Measurements from ENCODE around the gene NQO2.

NQO2 gene

DNA sequence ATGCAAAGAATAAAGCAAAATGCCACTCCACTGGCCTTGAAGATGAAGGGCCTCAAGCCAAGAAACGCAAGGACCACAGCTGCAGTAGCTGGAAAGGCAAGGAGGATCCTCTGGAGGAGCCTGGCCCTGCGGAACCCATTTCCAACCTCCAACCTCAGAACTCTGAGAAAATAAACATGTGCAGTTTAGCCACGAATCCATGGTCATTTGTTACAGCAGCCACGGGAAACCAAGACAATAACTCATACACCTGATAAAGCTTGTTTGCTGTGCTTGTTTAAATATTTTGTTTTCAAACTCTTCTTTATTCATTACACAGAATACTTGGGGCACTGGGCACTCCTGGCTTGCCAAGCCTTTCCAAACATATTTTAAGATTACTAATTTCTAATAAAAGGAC, 38.8 kb upstream of the NQO2 start:
- peaks cover 4% of the 10 kb centered on the region for H3K36me3 ChIP-seq (ENCODE audit: control insufficient read depth, insufficient read depth, low read length, severe bottlenecking)
- peaks cover 43% of the 10 kb centered on the region for H3K4me1 ChIP-seq (ENCODE audit: control insufficient read depth, insufficient read depth, low read length)
- no peak for DNase-seq (ENCODE audit: low read depth)
- H3K9me3 ChIP-seq (ENCODE audit: control insufficient read depth, low read length) = no peaks in the 10 kb centered on the region
- H3K4me3 ChIP-seq (ENCODE audit: low read length) = no peak overlapping the region
- H3K9ac ChIP-seq (ENCODE audit: low read length) = no peak overlapping the region
- H3K27me3 ChIP-seq (replicated peaks; ENCODE audit: control insufficient read depth, insufficient read depth, low read length) = no peaks in the 10 kb centered on the region

GRCh38 chr6:2961506-2961905, 38.2 kb upstream of the NQO2 start:
- no peak overlapping the region for H3K9ac ChIP-seq (ENCODE audit: low read length)
- H3K4me3 ChIP-seq (ENCODE audit: low read length) = no peak overlapping the region

GRCh38 chr6:2962004-2962403, 37.7 kb upstream of the NQO2 start:
- Histone ChIP-seq H3K4me1 (ENCODE audit: control insufficient read depth, insufficient read depth, low read length) (peaks cover 42% of the 10 kb centered on the region), H3K27me3 (replicated peaks; ENCODE audit: control insufficient read depth, insufficient read depth, low read length) (no peaks in the 10 kb centered on the region), H3K4me3 (ENCODE audit: low read length) (no peak overlapping the region), H3K36me3 (ENCODE audit: control insufficient read depth, insufficient read depth, low read length, severe bottlenecking) (no peaks in the 10 kb centered on the region), H3K9me3 (ENCODE audit: control insufficient read depth, low read length) (no peaks in the 10 kb centered on the region), H3K9ac (ENCODE audit: low read length) (peak overlapping the region; percentile 52)
- no peak for DNase-seq (ENCODE audit: low read depth)

More at GRCh38 chr6:2961506-2961905, 38.2 kb upstream of the NQO2 start:
- no peaks in the 10 kb centered on the region for H3K9me3 ChIP-seq (ENCODE audit: control insufficient read depth, low read length)
- no peak for DNase-seq (ENCODE audit: low read depth)
- H3K27me3 ChIP-seq (replicated peaks; ENCODE audit: control insufficient read depth, insufficient read depth, low read length) = no peaks in the 10 kb centered on the region
- H3K36me3 ChIP-seq (ENCODE audit: control insufficient read depth, insufficient read depth, low read length, severe bottlenecking) = no peaks in the 10 kb centered on the region
- peaks cover 43% of the 10 kb centered on the region for H3K4me1 ChIP-seq (ENCODE audit: control insufficient read depth, insufficient read depth, low read length)

- no peaks in the 10 kb centered on the region for H3K36me3 ChIP-seq (ENCODE audit: control insufficient read depth, insufficient read depth, low read length, severe bottlenecking)
- peaks cover 36% of the 10 kb centered on the region for H3K4me1 ChIP-seq (ENCODE audit: control insufficient read depth, insufficient read depth, low read length)
- DNase-seq (ENCODE audit: low read depth) = no peak
- no peak overlapping the region for H3K4me3 ChIP-seq (ENCODE audit: low read length)
- no peaks in the 10 kb centered on the region for H3K9me3 ChIP-seq (ENCODE audit: control insufficient read depth, low read length)
- peak overlapping the region; percentile 52 for H3K9ac ChIP-seq (ENCODE audit: low read length)
- H3K27me3 ChIP-seq (replicated peaks; ENCODE audit: control insufficient read depth, insufficient read depth, low read length) = no peaks in the 10 kb centered on the region
Observed at GRCh38 chr6:2962636-2963035, 37.1 kb upstream of the NQO2 start.

DNA sequence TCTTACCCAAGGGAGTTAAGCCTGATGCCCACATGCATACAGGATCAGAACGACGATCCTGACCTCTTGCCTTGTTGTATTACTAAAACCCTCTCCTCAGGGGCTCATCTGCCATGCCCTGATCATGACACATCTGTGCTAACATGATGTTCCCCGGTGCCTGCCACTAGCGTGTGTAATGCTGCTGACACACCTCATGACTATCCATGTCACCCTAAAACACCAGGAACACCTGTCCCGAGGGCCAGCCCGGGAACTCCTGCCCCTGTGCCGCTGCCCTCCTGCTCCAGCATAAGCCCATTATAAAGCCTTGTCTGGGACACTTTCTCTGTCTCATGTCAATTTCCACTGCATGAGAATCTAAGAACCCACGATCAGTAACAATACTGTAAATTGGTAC, 35.9 kb upstream of the NQO2 start:
- no peaks in the 10 kb centered on the region for H3K9me3 ChIP-seq (ENCODE audit: control insufficient read depth, low read length)
- H3K4me1 ChIP-seq (ENCODE audit: control insufficient read depth, insufficient read depth, low read length) = peaks cover 32% of the 10 kb centered on the region
- DNase-seq (ENCODE audit: low read depth) = no peak
- H3K9ac ChIP-seq (ENCODE audit: low read length) = no peak overlapping the region
- no peak overlapping the region for H3K4me3 ChIP-seq (ENCODE audit: low read length)
- H3K36me3 ChIP-seq (ENCODE audit: control insufficient read depth, insufficient read depth, low read length, severe bottlenecking) = peaks cover 6% of the 10 kb centered on the region
- no peaks in the 10 kb centered on the region for H3K27me3 ChIP-seq (replicated peaks; ENCODE audit: control insufficient read depth, insufficient read depth, low read length)

GRCh38 chr6:2964793-2965505, 34.7 kb upstream of the NQO2 start:
- Histone ChIP-seq H3K9ac (ENCODE audit: low read length) (no peak overlapping the region), H3K36me3 (ENCODE audit: control insufficient read depth, insufficient read depth, low read length, severe bottlenecking) (peaks cover 6% of the 10 kb centered on the region), H3K9me3 (ENCODE audit: control insufficient read depth, low read length) (no peaks in the 10 kb centered on the region), H3K27me3 (replicated peaks; ENCODE audit: control insufficient read depth, insufficient read depth, low read length) (no peaks in the 10 kb centered on the region), H3K4me1 (ENCODE audit: control insufficient read depth, insufficient read depth, low read length) (peaks cover 29% of the 10 kb centered on the region), H3K4me3 (ENCODE audit: low read length) (no peak overlapping the region)
- no peak for DNase-seq (ENCODE audit: low read depth)

- no peak for DNase-seq (ENCODE audit: low read depth)
- Histone ChIP-seq H3K4me3 (ENCODE audit: low read length) (no peak overlapping the region), H3K36me3 (ENCODE audit: control insufficient read depth, insufficient read depth, low read length, severe bottlenecking) (peaks cover 6% of the 10 kb centered on the region), H3K9ac (ENCODE audit: low read length) (no peak overlapping the region), H3K4me1 (ENCODE audit: control insufficient read depth, insufficient read depth, low read length) (peaks cover 20% of the 10 kb centered on the region), H3K9me3 (ENCODE audit: control insufficient read depth, low read length) (no peaks in the 10 kb centered on the region), H3K27me3 (replicated peaks; ENCODE audit: control insufficient read depth, insufficient read depth, low read length) (no peaks in the 10 kb centered on the region)
Observed at GRCh38 chr6:2966347-2966746, 33.3 kb upstream of the NQO2 start.

DNA sequence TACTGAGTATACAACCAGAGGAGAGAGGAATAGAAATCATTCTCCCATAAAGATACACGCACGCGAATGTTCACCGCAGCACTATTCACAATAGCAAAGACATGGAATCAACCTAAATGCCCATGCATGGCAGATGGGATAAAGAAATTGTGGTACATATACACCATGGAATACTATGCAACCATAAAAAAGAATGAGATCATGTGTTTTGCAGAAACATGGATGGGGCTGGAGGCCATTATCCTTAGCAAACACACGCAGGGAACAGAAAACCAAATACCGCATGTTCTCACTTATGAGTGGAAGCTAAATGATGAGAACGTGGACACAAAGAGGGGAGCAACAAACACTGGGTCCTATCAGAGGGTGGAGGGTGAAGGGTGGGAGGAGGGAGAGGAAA, 31.8 kb upstream of the NQO2 start:
- H3K9me3 ChIP-seq (ENCODE audit: control insufficient read depth, low read length) = no peaks in the 10 kb centered on the region
- no peak for DNase-seq (ENCODE audit: low read depth)
- H3K4me3 ChIP-seq (ENCODE audit: low read length) = no peak overlapping the region
- peaks cover 5% of the 10 kb centered on the region for H3K4me1 ChIP-seq (ENCODE audit: control insufficient read depth, insufficient read depth, low read length)
- no peaks in the 10 kb centered on the region for H3K27me3 ChIP-seq (replicated peaks; ENCODE audit: control insufficient read depth, insufficient read depth, low read length)
- no peak overlapping the region for H3K9ac ChIP-seq (ENCODE audit: low read length)
- peaks cover 6% of the 10 kb centered on the region for H3K36me3 ChIP-seq (ENCODE audit: control insufficient read depth, insufficient read depth, low read length, severe bottlenecking)

GRCh38 chr6:2968600-2969135, 31.0 kb upstream of the NQO2 start:
- peaks cover 3% of the 10 kb centered on the region for H3K4me1 ChIP-seq (ENCODE audit: control insufficient read depth, insufficient read depth, low read length)
- H3K36me3 ChIP-seq (ENCODE audit: control insufficient read depth, insufficient read depth, low read length, severe bottlenecking) = peaks cover 6% of the 10 kb centered on the region
- no peak for DNase-seq (ENCODE audit: low read depth)
- H3K4me3 ChIP-seq (ENCODE audit: low read length) = peak overlapping the region; percentile 3
- no peaks in the 10 kb centered on the region for H3K27me3 ChIP-seq (replicated peaks; ENCODE audit: control insufficient read depth, insufficient read depth, low read length)
- H3K9ac ChIP-seq (ENCODE audit: low read length) = no peak overlapping the region
- H3K9me3 ChIP-seq (ENCODE audit: control insufficient read depth, low read length) = no peaks in the 10 kb centered on the region

DNA sequence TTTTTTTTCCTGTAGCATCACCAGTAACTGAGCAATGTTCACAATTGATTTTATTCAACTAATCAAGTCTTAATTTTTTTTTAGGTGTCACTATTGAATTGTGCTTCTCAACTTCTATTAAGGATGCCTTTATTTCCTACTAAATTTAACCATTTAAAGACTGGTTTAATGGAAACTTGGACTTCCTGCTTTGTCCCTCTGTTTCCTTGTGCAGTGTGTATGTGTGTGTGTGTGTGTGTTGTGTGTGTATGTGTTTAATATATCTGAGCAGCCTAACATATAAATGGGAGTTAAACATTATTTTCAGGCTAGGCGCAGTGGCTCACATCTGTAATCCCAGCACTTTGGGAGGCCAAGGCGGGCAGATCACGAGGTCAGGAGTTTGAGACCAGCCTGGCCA, 30.1 kb upstream of the NQO2 start:
- H3K27me3 ChIP-seq (replicated peaks; ENCODE audit: control insufficient read depth, insufficient read depth, low read length) = no peaks in the 10 kb centered on the region
- H3K36me3 ChIP-seq (ENCODE audit: control insufficient read depth, insufficient read depth, low read length, severe bottlenecking) = peaks cover 6% of the 10 kb centered on the region
- H3K9ac ChIP-seq (ENCODE audit: low read length) = no peak overlapping the region
- peaks cover 3% of the 10 kb centered on the region for H3K4me1 ChIP-seq (ENCODE audit: control insufficient read depth, insufficient read depth, low read length)
- no peaks in the 10 kb centered on the region for H3K9me3 ChIP-seq (ENCODE audit: control insufficient read depth, low read length)
- H3K4me3 ChIP-seq (ENCODE audit: low read length) = no peak overlapping the region
- no peak for DNase-seq (ENCODE audit: low read depth)

DNA sequence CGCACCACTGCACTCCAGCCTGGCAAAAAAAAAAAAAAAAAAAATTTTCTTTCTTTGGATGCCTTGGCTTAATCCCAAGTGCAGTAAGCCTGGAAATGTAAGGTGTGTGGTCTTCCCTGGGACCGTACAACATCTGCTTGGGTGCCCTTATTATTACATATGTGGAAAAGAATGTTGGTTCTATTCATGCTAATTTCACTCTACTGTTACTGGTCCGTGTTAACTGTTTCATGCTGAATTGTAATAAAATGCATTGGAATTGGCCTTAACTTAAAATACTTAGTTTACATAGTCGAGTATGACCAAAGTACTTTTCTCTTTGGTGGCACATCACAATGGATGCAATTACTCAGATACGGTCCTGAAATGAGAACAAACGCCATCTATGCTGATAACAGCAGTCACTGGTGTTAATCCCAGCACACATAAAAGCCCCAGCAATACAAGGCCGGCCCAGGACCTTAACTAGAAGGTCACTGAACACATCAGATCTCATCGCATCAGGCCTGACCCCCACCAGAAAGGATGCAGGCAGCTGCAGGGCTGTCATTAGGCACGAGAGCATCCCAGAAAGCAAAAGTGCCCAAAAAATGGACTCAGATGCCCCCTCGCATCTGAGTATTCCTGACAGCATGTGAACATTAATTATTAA, 29.5 kb upstream of the NQO2 start:
- no peaks in the 10 kb centered on the region for H3K9me3 ChIP-seq (ENCODE audit: control insufficient read depth, low read length)
- peak overlapping the region; percentile 86 for H3K4me3 ChIP-seq (ENCODE audit: low read length)
- H3K9ac ChIP-seq (ENCODE audit: low read length) = peak overlapping the region; percentile 93
- H3K36me3 ChIP-seq (ENCODE audit: control insufficient read depth, insufficient read depth, low read length, severe bottlenecking) = peaks cover 6% of the 10 kb centered on the region
- no peak for DNase-seq (ENCODE audit: low read depth)
- H3K4me1 ChIP-seq (ENCODE audit: control insufficient read depth, insufficient read depth, low read length) = peaks cover 3% of the 10 kb centered on the region
- no peaks in the 10 kb centered on the region for H3K27me3 ChIP-seq (replicated peaks; ENCODE audit: control insufficient read depth, insufficient read depth, low read length)
